Measurements from ENCODE around the gene ECHS1. TPM values are rescaled to one million over a fixed set of nuclear protein-coding genes. Genes with fewer than 3 reads are reported as not detected.

The ECHS1 gene
- total RNA-seq, 6 experiments from 2014 or later: 105 to 137 (median 114) TPM

GRCh38 chr10:133337370-133337725 is 35.8 kb downstream of the ECHS1 start:
- H3K4me1 Mint-ChIP-seq (ENCODE audit: low read depth): no peaks in the 10 kb centered on the region
- TF ChIP-seq, protein P1, sequence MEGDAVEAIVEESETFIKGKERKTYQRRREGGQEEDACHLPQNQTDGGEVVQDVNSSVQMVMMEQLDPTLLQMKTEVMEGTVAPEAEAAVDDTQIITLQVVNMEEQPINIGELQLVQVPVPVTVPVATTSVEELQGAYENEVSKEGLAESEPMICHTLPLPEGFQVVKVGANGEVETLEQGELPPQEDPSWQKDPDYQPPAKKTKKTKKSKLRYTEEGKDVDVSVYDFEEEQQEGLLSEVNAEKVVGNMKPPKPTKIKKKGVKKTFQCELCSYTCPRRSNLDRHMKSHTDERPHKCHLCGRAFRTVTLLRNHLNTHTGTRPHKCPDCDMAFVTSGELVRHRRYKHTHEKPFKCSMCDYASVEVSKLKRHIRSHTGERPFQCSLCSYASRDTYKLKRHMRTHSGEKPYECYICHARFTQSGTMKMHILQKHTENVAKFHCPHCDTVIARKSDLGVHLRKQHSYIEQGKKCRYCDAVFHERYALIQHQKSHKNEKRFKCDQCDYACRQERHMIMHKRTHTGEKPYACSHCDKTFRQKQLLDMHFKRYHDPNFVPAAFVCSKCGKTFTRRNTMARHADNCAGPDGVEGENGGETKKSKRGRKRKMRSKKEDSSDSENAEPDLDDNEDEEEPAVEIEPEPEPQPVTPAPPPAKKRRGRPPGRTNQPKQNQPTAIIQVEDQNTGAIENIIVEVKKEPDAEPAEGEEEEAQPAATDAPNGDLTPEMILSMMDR (IDR thresholded peaks at IDR 0.05): no peak
- no peaks in the 10 kb centered on the region for H3K36me3 Mint-ChIP-seq (ENCODE audit: low read depth)
- no peak for DNase-seq
- H3K4me3 Mint-ChIP-seq: no peak overlapping the region
- peaks cover 30% of the 10 kb centered on the region for H3K27me3 Mint-ChIP-seq (ENCODE audit: insufficient read depth)
- no peak overlapping the region for H3K27ac Mint-ChIP-seq
- no peaks in the 10 kb centered on the region for H3K9me3 Mint-ChIP-seq

DNA sequence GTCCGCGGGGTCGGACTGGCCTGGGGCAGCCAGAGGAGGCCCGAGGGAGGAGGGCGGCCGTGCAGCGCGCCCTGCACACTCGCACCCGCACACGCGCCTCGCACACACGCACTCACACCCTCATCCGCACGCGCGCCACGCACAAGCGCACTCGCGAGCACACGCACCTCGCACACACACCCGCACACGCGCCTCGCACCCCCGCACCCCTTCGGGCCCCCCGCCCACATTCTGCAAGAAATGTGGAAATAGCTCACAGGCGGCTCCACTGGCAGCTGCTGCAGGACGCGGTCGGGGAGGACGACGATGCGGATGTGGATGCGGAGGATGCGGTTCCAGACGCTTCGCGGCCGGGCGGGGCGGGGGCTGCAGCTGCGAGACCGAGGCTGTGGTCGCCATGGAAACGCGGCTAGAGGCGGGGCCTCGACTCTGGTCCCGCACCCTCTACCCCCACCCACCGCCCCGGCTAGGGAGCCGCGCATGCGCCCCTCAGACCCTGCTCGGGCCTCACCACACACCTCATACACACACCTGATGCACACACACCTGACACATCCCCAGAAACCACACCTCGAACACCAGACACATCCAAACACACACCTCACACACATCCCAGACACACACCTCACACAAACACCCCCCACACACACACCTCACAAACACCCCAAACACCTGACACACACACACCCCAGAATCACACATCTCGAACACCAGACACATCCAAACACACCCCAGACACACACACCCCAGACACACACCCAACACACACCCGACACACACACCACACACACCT is 36.4 kb downstream of the ECHS1 start, which contains the start of gene CALY:
Gene CALY, minus strand, starts transcription at position 320 of the 793 bp plus-strand sequence. CDS start 7,907 bp downstream, outside the sequence.
- no peaks in the 10 kb centered on the region for H3K36me3 Mint-ChIP-seq (ENCODE audit: low read depth)
- H3K4me3 Mint-ChIP-seq: no peak within 1 kb of the TSS
- TF ChIP-seq, protein P1 (IDR thresholded peaks at IDR 0.05): no peak
- peaks cover 35% of the 10 kb centered on the region for H3K27me3 Mint-ChIP-seq (ENCODE audit: insufficient read depth)
- H3K4me1 Mint-ChIP-seq (ENCODE audit: low read depth): no peaks in the 10 kb centered on the region
- no peak for DNase-seq
- H3K27ac Mint-ChIP-seq: no peak within 1 kb of the TSS
- no peaks in the 10 kb centered on the region for H3K9me3 Mint-ChIP-seq

- H3K9me3 Mint-ChIP-seq: no peaks in the 10 kb centered on the region
- H3K4me3 Mint-ChIP-seq: no peak overlapping the region
- no peak overlapping the region for H3K27ac Mint-ChIP-seq
- peaks cover 38% of the 10 kb centered on the region for H3K27me3 Mint-ChIP-seq (ENCODE audit: insufficient read depth)
- H3K4me1 Mint-ChIP-seq (ENCODE audit: low read depth): no peaks in the 10 kb centered on the region
- no peaks in the 10 kb centered on the region for H3K36me3 Mint-ChIP-seq (ENCODE audit: low read depth)
- DNase-seq: no peak
- TF ChIP-seq, protein P1 (IDR thresholded peaks at IDR 0.05): no peak
Measured at GRCh38 chr10:133336118-133336576, 37.0 kb downstream of the ECHS1 start.

DNA sequence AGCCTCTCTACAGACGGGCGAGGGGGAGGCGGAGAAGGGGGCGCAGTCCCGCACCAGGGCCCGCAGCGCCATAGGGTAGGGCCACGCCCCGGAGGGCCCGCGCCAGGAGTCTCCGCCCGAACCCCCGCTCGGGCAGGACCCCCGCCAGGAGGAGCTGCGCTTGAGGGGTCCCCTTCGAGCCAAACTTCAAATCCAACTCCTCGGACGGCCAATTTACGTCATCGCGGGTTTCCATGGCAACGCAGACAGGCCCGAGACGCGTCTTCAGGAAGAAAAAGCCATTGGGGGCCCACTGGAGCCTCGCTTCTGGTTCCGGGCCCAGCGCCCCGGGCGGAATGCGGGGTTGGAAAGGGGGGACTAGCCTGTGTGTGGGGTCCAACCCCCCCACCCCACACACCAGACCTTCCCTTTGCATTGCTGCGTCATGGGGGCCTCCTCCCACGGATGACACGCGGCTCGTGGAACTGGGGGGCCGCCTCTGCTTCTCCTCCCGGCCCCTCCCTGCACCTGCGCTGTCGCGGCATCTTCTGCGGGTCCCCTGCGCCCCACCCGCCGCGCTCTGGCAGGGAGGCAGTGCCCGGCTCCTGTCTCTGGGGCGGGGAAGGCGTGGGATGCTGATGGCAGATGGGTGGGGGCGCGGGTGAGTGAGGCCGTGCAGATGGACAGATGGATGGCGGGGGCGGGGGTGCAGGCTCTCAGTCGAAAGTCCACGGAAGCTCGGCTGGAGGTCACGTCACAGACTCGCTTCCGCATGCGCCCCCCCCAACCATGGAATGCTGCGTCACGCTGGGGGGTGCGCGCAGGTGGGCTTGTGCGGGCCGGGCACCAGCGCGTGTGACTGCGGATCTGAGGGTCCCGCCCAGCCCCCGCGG is 37.7 kb downstream of the ECHS1 start:
- Mint-ChIP-seq H3K36me3 (ENCODE audit: low read depth) (no peaks in the 10 kb centered on the region), H3K27me3 (ENCODE audit: insufficient read depth) (peaks cover 35% of the 10 kb centered on the region), H3K4me1 (ENCODE audit: low read depth) (no peaks in the 10 kb centered on the region), H3K4me3 (no peak overlapping the region; the same call in 1 of the 2 replicates), H3K27ac (no peak overlapping the region), H3K9me3 (no peaks in the 10 kb centered on the region)
- DNase-seq: peak; percentile 52
- TF ChIP-seq, protein P1 (IDR thresholded peaks at IDR 0.05): no peak; the same call in 1 of the 2 replicates

DNA sequence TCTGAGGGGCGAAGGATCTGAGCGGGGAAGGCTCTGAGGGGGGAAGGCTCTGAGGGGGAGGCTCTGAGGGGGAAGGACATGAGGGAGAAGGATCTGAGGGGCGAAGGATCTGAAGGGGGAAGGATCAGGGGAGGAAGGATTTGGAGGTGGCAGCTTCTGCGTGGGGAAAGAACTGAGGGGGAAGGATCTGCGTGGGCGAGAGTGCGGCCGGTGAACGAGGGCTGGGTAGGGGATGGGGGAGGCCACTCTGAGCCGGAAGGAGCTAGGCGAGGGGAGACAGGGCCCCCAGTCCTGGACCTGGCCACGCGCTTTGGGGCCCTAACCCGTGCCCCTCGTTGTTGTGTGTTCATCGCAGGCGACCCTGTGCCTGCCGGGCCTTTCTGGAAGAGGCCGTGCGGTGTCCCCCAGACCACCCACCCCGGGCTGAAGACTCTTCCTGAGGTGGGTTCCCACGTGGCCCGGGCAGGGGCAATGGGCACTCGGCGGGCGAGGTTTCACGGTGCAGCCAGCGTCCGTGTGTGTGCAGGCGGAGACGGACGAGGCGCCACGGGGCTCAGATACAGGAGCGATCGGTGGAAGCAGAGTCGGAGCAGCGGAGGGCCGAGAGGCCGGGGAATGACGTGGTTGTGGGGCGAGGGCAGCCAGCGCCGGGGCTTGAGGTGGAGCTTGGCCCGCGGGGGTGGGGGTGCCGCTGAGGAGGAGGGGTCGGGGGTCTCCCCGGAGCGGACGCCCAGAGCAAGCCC is 38.5 kb downstream of the ECHS1 start:
- H3K9me3 Mint-ChIP-seq: no peaks in the 10 kb centered on the region
- DNase-seq: no peak
- peaks cover 4% of the 10 kb centered on the region; the same call in 1 of the 2 replicates for H3K4me1 Mint-ChIP-seq (ENCODE audit: low read depth)
- H3K4me3 Mint-ChIP-seq: peak overlapping the region; percentile 55
- TF ChIP-seq, protein P1 (IDR thresholded peaks at IDR 0.05): no peak
- H3K36me3 Mint-ChIP-seq (ENCODE audit: low read depth): no peaks in the 10 kb centered on the region
- peaks cover 34% of the 10 kb centered on the region for H3K27me3 Mint-ChIP-seq (ENCODE audit: insufficient read depth)
- H3K27ac Mint-ChIP-seq: no peak overlapping the region
